GM06990 (cell line): ENCODE results near the gene AGAP1.

Source experiments
- DNase-seq: peaks from one replicate; pipeline ENCODE4 v3.0.0-alpha.2; 2011; ENCODE audit not compliant: insufficient read length; ENCODE audit errors: extremely low read depth
- H3K27me3 ChIP-seq: replicated peaks from 2 replicates; pipeline ENCODE4 v1.6.0; 2011; ENCODE audit warnings: low read length; ENCODE audit not compliant: control insufficient read depth, insufficient read depth
- H3K36me3 ChIP-seq: 2 replicates; pipeline ENCODE4 v1.5.1; 2011; ENCODE audit warnings: low read length; ENCODE audit not compliant: control insufficient read depth, insufficient read depth
- H3K4me3 ChIP-seq: replicated peaks from 2 replicates; pipeline ENCODE4 v1.5.1; 2011; ENCODE audit warnings: low read depth, mild to moderate bottlenecking, control low read depth, low read length
- CTCF ChIP-seq: IDR thresholded peaks from 2 replicates; pipeline ENCODE4 v1.5.1; 2011; ENCODE audit warnings: low read length, control low read depth, mild to moderate bottlenecking, inconsistent platforms; ENCODE audit not compliant: insufficient read depth, poor library complexity, severe bottlenecking

AGAP1 gene

GRCh38 chr2:235845245-235845644 lies 351.4 kb downstream of the AGAP1 start:
- DNase-seq, result no peak
- H3K4me3 ChIP-seq, result no peak overlapping the region
- H3K36me3 ChIP-seq, result no peaks in the 10 kb centered on the region
- TF ChIP-seq CTCF, result no peak
- peaks cover 2% of the 10 kb centered on the region for H3K27me3 ChIP-seq

- Histone ChIP-seq H3K36me3 (no peaks in the 10 kb centered on the region), H3K27me3 (peaks cover 2% of the 10 kb centered on the region), H3K4me3 (no peak overlapping the region)
- DNase-seq, result no peak
- TF ChIP-seq CTCF, result no peak
Observed at GRCh38 chr2:235847576-235847975, 353.7 kb downstream of the AGAP1 start.

- Histone ChIP-seq H3K4me3 (no peak overlapping the region), H3K27me3 (peaks cover 2% of the 10 kb centered on the region), H3K36me3 (no peaks in the 10 kb centered on the region)
- no peak for DNase-seq
- no peak for TF ChIP-seq CTCF
Observed at GRCh38 chr2:235848055-235848454, 354.2 kb downstream of the AGAP1 start.

GRCh38 chr2:235848946-235849345 lies 355.1 kb downstream of the AGAP1 start:
- TF ChIP-seq CTCF, result no peak
- Histone ChIP-seq H3K4me3 (no peak overlapping the region), H3K27me3 (peaks cover 2% of the 10 kb centered on the region), H3K36me3 (no peaks in the 10 kb centered on the region)
- no peak for DNase-seq

- DNase-seq, result no peak
- H3K4me3 ChIP-seq, result no peak overlapping the region
- no peaks in the 10 kb centered on the region for H3K36me3 ChIP-seq
- peaks cover under 1% of the 10 kb centered on the region for H3K27me3 ChIP-seq
- no peak for TF ChIP-seq CTCF
Observed at GRCh38 chr2:235849489-235849888, 355.6 kb downstream of the AGAP1 start.

- no peak for TF ChIP-seq CTCF
- DNase-seq, result no peak
- no peaks in the 10 kb centered on the region; the same call in 1 of the 2 replicates for H3K27me3 ChIP-seq
- no peak overlapping the region for H3K4me3 ChIP-seq
- no peaks in the 10 kb centered on the region for H3K36me3 ChIP-seq
Observed at GRCh38 chr2:235850289-235850688, 356.4 kb downstream of the AGAP1 start.
